OCI-LY7 (cell line): ENCODE measurements around the gene WDFY2. TPM values are rescaled to one million over a fixed set of nuclear protein-coding genes. Genes with fewer than 3 reads are reported as not detected.

Experiments used
- BruUV-seq: library from RNA; stranded (reverse); fragments of 400-500 nt; replicated peaks from 2 replicates; lab custom pipeline; 2021; lab: Mats Ljungman, UMichigan
- CTCF ChIA-PET: fragments of 300-600 bp; sonication (Branson Sonifier 250); formaldehyde crosslinking; loops from one replicate; lab custom pipeline; 2022; ENCODE audit warnings: antibody characterized with exemption; ENCODE audit not compliant: unreplicated experiment; lab: Charles Lee
- POLR2A ChIA-PET: fragments of 300-600 bp; sonication (Branson Sonifier 250); formaldehyde crosslinking; loops from one replicate; lab custom pipeline; 2022; ENCODE audit warnings: antibody characterized with exemption; lab: Charles Lee
- DNase-seq: peaks from one replicate; pipeline ENCODE4 v3.0.0-alpha.2; 2015; ENCODE audit warnings: low spot score
- H2AFZ ChIP-seq: fragments of 200-600 bp; sonication (generic), shearing (Covaris generic); 2 replicates; pipeline ENCODE4 v1.6.1; 2014; ENCODE audit warnings: mild to moderate bottlenecking, antibody characterized with exemption, low read length, moderate library complexity
- H3K27ac ChIP-seq: fragments of 200-600 bp; sonication (generic); 2 replicates; pipeline ENCODE4 v1.5.1; 2014; ENCODE audit warnings: mixed run types, low read depth, mild to moderate bottlenecking, moderate library complexity, low read length, inconsistent platforms; ENCODE audit not compliant: poor library complexity, severe bottlenecking
- H3K36me3 ChIP-seq: fragments of 200-600 bp; sonication (generic); 2 replicates; pipeline ENCODE4 v1.6.1; 2014; ENCODE audit warnings: mild to moderate bottlenecking, antibody characterized with exemption, low read length, moderate library complexity, mixed read lengths; ENCODE audit not compliant: insufficient read depth
- H3K4me1 ChIP-seq: fragments of 200-600 bp; sonication (generic); 2 replicates; pipeline ENCODE4 v1.5.1; 2014; ENCODE audit warnings: mild to moderate bottlenecking, low read length; ENCODE audit not compliant: insufficient read depth, poor library complexity, severe bottlenecking
- H3K4me2 ChIP-seq: fragments of 200-600 bp; sonication (generic); 2 replicates; pipeline ENCODE4 v1.6.1; 2014; ENCODE audit warnings: mild to moderate bottlenecking, low read length
- H3K4me3 ChIP-seq: fragments of 200-600 bp; sonication (generic); 2 replicates; pipeline ENCODE4 v1.5.1; 2014; ENCODE audit warnings: mild to moderate bottlenecking, low read depth, low read length; ENCODE audit not compliant: poor library complexity, severe bottlenecking
- H3K79me2 ChIP-seq: fragments of 200-600 bp; sonication (generic); 2 replicates; pipeline ENCODE4 v1.6.1; 2016; ENCODE audit warnings: low read depth, mild to moderate bottlenecking, low read length, moderate library complexity, mixed read lengths; ENCODE audit not compliant: insufficient read depth
- H3K9me2 ChIP-seq: fragments of 200-600 bp; sonication (generic); 2 replicates; pipeline ENCODE4 v1.6.1; 2016; ENCODE audit warnings: mild to moderate bottlenecking, low read length, mixed read lengths; ENCODE audit not compliant: insufficient read depth
- H3K9me3 ChIP-seq: fragments of 200-600 bp; sonication (generic); 2 replicates; pipeline ENCODE4 v1.6.1; 2014; ENCODE audit warnings: mild to moderate bottlenecking, mixed run types, low read length, mixed read lengths
- H4K20me1 ChIP-seq: fragments of 200-600 bp; sonication (generic); 2 replicates; pipeline ENCODE4 v1.6.1; 2014; ENCODE audit warnings: mild to moderate bottlenecking, antibody characterized with exemption, low read length, moderate library complexity, mixed read lengths; ENCODE audit not compliant: insufficient read depth
- CTCF ChIP-seq: fragments of 200-600 bp; sonication (generic); conservative IDR thresholded peaks from 2 replicates; pipeline ENCODE4 v1.5.1; 2014; ENCODE audit warnings: mild to moderate bottlenecking, antibody characterized with exemption, low read length, moderate library complexity, mixed read lengths
- EZH2phosphoT487 ChIP-seq: fragments of 200-600 bp; sonication (generic); IDR thresholded peaks from 2 replicates; pipeline ENCODE4 v1.6.1; 2018; ENCODE audit warnings: low read depth, borderline replicate concordance, mild to moderate bottlenecking, mixed run types, antibody characterized with exemption, low read length, moderate library complexity, mixed read lengths
- intact Hi-C: fragments of 100-400 bp; cut with micrococcal nuclease; formaldehyde crosslinking; loops from one replicate; pipeline ENCODE4 v1.10.0; 2022; ENCODE audit not compliant: unreplicated experiment
- total RNA-seq, 2 experiments: library from RNA; depleted of rRNA in 1 of 2; stranded (reverse); fragments of >200 nt in 1 of 2; shearing (Covaris generic) in 1 of 2; gene quantifications; 2 replicates each; pipeline ENCODE4 v1.2.3, GENCODE V29; 2014 to 2022

Gene WDFY2
- total RNA-seq, 2 experiments from 2014 or later: 6.4 to 18.1 TPM

DNA sequence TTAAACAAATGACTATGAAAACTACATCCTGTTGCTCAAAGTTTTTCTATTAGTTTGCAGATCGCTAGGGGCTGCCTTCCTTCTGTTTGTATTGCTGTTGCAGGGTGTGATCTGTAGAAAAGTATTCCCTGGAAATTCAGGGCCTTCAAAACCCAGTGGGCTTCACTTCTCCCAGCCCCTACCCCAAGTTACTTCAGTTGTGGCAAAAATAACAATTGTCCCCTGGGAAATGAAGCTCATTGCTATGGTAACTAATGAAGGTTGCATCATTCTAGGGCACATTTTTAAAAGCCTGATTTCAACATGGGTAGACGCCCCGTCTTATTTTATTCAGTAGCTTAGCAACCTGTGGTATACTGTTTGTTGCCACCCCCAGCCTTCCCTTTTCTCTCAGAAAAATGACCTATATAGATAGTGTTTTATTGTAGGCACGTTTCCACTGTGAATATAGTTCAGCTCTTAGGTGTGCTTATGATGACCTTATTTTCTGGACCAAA lies 60.9 kb downstream of the WDFY2 start:
- Histone ChIP-seq H3K79me2 (0 out of 2 replicates have a peak, but pooled peaks cover 4% of the 10 kb centered on the region), H3K9me2 (no peaks in the 10 kb centered on the region), H3K27ac (no peak overlapping the region), H3K36me3 (no peaks in the 10 kb centered on the region), H4K20me1 (no peaks in the 10 kb centered on the region), H3K4me1 (peaks cover 29% of the 10 kb centered on the region), H3K4me2 (peak overlapping the region; percentile 53), H3K9me3 (no peaks in the 10 kb centered on the region), H2AFZ (no peak overlapping the region), H3K4me3 (peak overlapping the region; percentile 22)
- no peak for TF ChIP-seq CTCF
- TF ChIP-seq EZH2phosphoT487: no peak
- BruUV-seq: no TSS peak
- DNase-seq: peak; percentile 70
- ChIA-PET POLR2A (interaction anchor here (0.7 to 2.3 kb wide), 15 partner anchors 9 to 225 kb away, joined by 3 to 10 read pairs (median 3); partner anchors contain the start of gene INTS6), CTCF (interaction anchor here (0.9 kb wide), 1 partner anchor 11 kb away, joined by 4 read pairs; no protein-coding TSS in a partner anchor)
- intact Hi-C loops: no loop called here

- Histone ChIP-seq H3K4me2 (peak overlapping the region; percentile 53), H3K4me3 (no peak overlapping the region), H3K36me3 (no peaks in the 10 kb centered on the region), H2AFZ (no peak overlapping the region), H4K20me1 (no peaks in the 10 kb centered on the region), H3K9me2 (no peaks in the 10 kb centered on the region), H3K79me2 (0 out of 2 replicates have a peak, but pooled peaks cover 4% of the 10 kb centered on the region), H3K4me1 (peaks cover 29% of the 10 kb centered on the region), H3K9me3 (no peaks in the 10 kb centered on the region), H3K27ac (no peak overlapping the region)
- ChIA-PET POLR2A (interaction anchor here (0.8 to 2.3 kb wide), 6 partner anchors 9 to 51 kb away, joined by 3 to 10 read pairs (median 4); no protein-coding TSS in a partner anchor), CTCF (no interaction called here)
- DNase-seq: no peak
- TF ChIP-seq CTCF: no peak
- no peak for TF ChIP-seq EZH2phosphoT487
- no TSS peak for BruUV-seq
- intact Hi-C loops: no loop called here
Observed at GRCh38 chr13:51645761-51646670, 61.8 kb downstream of the WDFY2 start.
